Gastroesophageal sphincter (tissue), 4 donors: ENCODE measurements around the gene UVSSA. TPM values are rescaled to one million over a fixed set of nuclear protein-coding genes. Genes with fewer than 3 reads are reported as not detected.

Experiments
- ATAC-seq: fragments of 150-250 bp; one replicate; pipeline ENCODE4 v1.9.1; 2016; ENCODE audit warnings: mild to moderate bottlenecking, moderate library complexity
- H3K27ac ChIP-seq, 4 donors: fragments of 200-600 bp; sonication (generic) in 3 of 4; 1 replicate in 3 of 4; 2 replicates in 1 of 4; pipeline ENCODE4 v1.5.1; 2016 to 2019
- H3K27me3 ChIP-seq: fragments of 200-600 bp; sonication (generic); one replicate; pipeline ENCODE4 v1.5.1; 2019
- H3K36me3 ChIP-seq, 2 donors: fragments of 200-600 bp; sonication (generic); one replicate each; pipeline ENCODE4 v1.5.1; 2019; ENCODE audit warnings: control low read depth in 1 of 2
- H3K4me1 ChIP-seq, 3 donors: fragments of 200-600 bp; sonication (generic); 1 replicate in 2 of 3; 2 replicates in 1 of 3; pipeline ENCODE4 v1.5.1; 2016 to 2019; ENCODE audit warnings: control low read depth in 2 of 3
- H3K4me3 ChIP-seq, 2 donors: fragments of 200-600 bp; sonication (generic); one replicate each; pipeline ENCODE4 v1.5.1; 2019; ENCODE audit warnings: mild to moderate bottlenecking in 1 of 2, moderate library complexity in 1 of 2
- H3K9me3 ChIP-seq, 3 donors: fragments of 200-600 bp; sonication (generic); one replicate each; pipeline ENCODE4 v1.5.1; 2017 to 2019; ENCODE audit warnings: control low read depth in 2 of 3
- EP300 ChIP-seq: sonication (generic); formaldehyde crosslinking; IDR thresholded peaks from one replicate; pipeline ENCODE4 v1.6.1; 2017; ENCODE audit warnings: antibody characterized with exemption, mild to moderate bottlenecking
- POLR2A ChIP-seq, 2 donors: fragments of 450-650 bp; IDR thresholded peaks; one replicate each; pipeline ENCODE4 v1.6.1; 2017; ENCODE audit warnings: antibody characterized with exemption in 2 of 2, mild to moderate bottlenecking in 2 of 2, moderate library complexity in 1 of 2
- POLR2AphosphoS5 ChIP-seq: sonication (generic); formaldehyde crosslinking; IDR thresholded peaks from one replicate; pipeline ENCODE4 v1.6.1; 2017; ENCODE audit warnings: antibody characterized with exemption
- WGBS, 2 donors: methylation state at CpG; one replicate each; pipeline ENCODE4 v1.1.5; 2018; ENCODE audit warnings: low coverage in 1 of 2; 5-methylcytosine and 5-hydroxymethylcytosine counted together
- total RNA-seq, 4 donors: library from RNA; depleted of rRNA; stranded (reverse); fragments of >200 nt; gene quantifications; one replicate each; pipeline ENCODE4 v1.1.0, GENCODE V29; 2016
- TF ChIP-seq, protein P1 (sequence below), 4 experiments: fragments of 200-600 bp in 2 of 4; fragments of 450-650 bp in 2 of 4; sonication (generic) in 1 of 4; IDR thresholded peaks; one replicate each; pipeline ENCODE4 v1.5.1; 2017 to 2019; ENCODE audit warnings: antibody characterized with exemption in 4 of 4, mild to moderate bottlenecking in 2 of 4, moderate library complexity in 2 of 4

Gene UVSSA
- total RNA-seq, 4 donors from 2014 or later = 3.1 to 24.1 (median 9.9) TPM

- no peaks in the 10 kb centered on the region for H3K9me3 ChIP-seq
- no peaks in the 10 kb centered on the region for H3K36me3 ChIP-seq
- peaks cover 100% of the 10 kb centered on the region for H3K27me3 ChIP-seq
- no peak for ATAC-seq
- no peak overlapping the region for H3K4me3 ChIP-seq
- H3K27ac ChIP-seq = no peak overlapping the region
- no peak for TF ChIP-seq POLR2AphosphoS5
- TF ChIP-seq, protein P1, sequence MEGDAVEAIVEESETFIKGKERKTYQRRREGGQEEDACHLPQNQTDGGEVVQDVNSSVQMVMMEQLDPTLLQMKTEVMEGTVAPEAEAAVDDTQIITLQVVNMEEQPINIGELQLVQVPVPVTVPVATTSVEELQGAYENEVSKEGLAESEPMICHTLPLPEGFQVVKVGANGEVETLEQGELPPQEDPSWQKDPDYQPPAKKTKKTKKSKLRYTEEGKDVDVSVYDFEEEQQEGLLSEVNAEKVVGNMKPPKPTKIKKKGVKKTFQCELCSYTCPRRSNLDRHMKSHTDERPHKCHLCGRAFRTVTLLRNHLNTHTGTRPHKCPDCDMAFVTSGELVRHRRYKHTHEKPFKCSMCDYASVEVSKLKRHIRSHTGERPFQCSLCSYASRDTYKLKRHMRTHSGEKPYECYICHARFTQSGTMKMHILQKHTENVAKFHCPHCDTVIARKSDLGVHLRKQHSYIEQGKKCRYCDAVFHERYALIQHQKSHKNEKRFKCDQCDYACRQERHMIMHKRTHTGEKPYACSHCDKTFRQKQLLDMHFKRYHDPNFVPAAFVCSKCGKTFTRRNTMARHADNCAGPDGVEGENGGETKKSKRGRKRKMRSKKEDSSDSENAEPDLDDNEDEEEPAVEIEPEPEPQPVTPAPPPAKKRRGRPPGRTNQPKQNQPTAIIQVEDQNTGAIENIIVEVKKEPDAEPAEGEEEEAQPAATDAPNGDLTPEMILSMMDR (IDR thresholded peaks at IDR 0.05) = no peak
- no peak for TF ChIP-seq EP300
- no peak for TF ChIP-seq POLR2A (IDR thresholded peaks at IDR 0.05)
- H3K4me1 ChIP-seq = peaks cover 0 to 50% (median 0%) of the 10 kb centered on the region in 3 donors
- WGBS, 2 donors = 8 to 13% methylated on average over 6 to 9 of the region's 22 CpGs
Observed at GRCh38 chr4:1408418-1408817, 61.4 kb downstream of the UVSSA start.

- Histone ChIP-seq H3K4me1 (peaks cover 0 to 49% (median 0%) of the 10 kb centered on the region in 3 donors), H3K27ac (no peak overlapping the region), H3K4me3 (no peak overlapping the region), H3K9me3 (no peaks in the 10 kb centered on the region), H3K27me3 (peaks cover 100% of the 10 kb centered on the region), H3K36me3 (no peaks in the 10 kb centered on the region)
- 10 to 30% methylated on average over 2 to 8 of the region's 14 CpGs for WGBS, 2 donors
- TF ChIP-seq POLR2AphosphoS5 (no peak), EP300 (no peak), POLR2A (IDR thresholded peaks at IDR 0.05) (no peak)
- TF ChIP-seq, protein P1 (IDR thresholded peaks at IDR 0.05) = no peak
- no peak for ATAC-seq
Observed at GRCh38 chr4:1409079-1409478, 62.1 kb downstream of the UVSSA start.

GRCh38 chr4:1409491-1410425, 62.8 kb downstream of the UVSSA start:
- H3K27me3 ChIP-seq = peaks cover 99% of the 10 kb centered on the region
- no peak for TF ChIP-seq POLR2A (IDR thresholded peaks at IDR 0.05)
- no peak for TF ChIP-seq EP300
- no peak for TF ChIP-seq POLR2AphosphoS5
- TF ChIP-seq, protein P1 (IDR thresholded peaks at IDR 0.05) = no peak
- H3K4me3 ChIP-seq = no peak overlapping the region
- ATAC-seq = no peak
- H3K4me1 ChIP-seq = peaks cover 0 to 47% (median 0%) of the 10 kb centered on the region in 3 donors
- no peaks in the 10 kb centered on the region for H3K36me3 ChIP-seq
- WGBS, 2 donors = 37 to 80% methylated on average over 4 to 5 of the region's 27 CpGs
- no peak overlapping the region for H3K27ac ChIP-seq
- no peaks in the 10 kb centered on the region for H3K9me3 ChIP-seq

DNA sequence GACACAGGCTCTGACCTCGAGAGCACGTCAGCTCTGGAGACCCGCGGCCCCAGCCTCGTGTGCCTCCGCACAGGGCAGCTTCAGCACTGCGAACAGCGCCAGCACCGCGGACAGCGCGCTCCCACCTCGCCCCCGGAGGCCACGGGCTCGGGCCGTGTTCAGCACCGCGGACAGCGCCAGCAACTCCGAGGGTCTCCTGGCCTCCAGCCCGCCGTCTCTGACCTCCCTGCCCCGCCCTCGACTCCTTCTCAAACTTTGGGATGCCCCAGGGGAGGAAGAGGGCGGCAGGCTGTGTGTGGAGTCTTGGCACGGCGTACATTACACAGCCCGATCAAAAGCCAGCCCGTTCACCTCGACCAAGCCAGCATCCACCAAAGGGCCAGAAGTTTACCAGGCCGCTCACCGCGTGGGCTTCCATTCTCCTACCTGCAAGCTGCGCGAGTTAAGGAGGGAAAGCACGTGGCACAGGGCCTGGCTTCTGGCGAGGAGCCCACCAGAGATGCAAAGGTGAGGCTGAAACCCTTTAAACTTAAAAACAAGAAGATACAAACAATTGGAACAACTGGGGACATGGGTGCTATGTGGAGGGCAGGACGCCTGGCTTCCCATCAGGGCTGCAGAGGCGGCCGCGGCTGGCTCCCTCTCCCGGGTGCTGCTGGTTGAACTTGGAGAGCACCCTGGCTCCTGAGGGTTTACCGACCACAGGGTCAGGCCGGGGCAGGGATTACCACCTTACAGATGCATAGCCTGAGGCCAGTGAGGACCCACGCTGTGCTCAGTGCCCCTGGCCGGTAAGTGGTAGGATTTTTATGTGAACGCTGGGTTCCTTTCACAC, 63.7 kb downstream of the UVSSA start:
- WGBS, 2 donors = 12 to 36% methylated on average over 6 to 13 of the region's 48 CpGs
- Histone ChIP-seq H3K36me3 (no peaks in the 10 kb centered on the region), H3K4me3 (no peak overlapping the region), H3K27ac (no peak overlapping the region), H3K4me1 (peaks cover 0 to 40% (median 0%) of the 10 kb centered on the region in 3 donors), H3K27me3 (peaks cover 99% of the 10 kb centered on the region), H3K9me3 (no peaks in the 10 kb centered on the region)
- ATAC-seq = no peak
- no peak for TF ChIP-seq POLR2AphosphoS5
- TF ChIP-seq EP300 = no peak
- TF ChIP-seq POLR2A (IDR thresholded peaks at IDR 0.05) = no peak
- TF ChIP-seq, protein P1 (IDR thresholded peaks at IDR 0.05) = no peak
